OCI-LY7 (cell line): ENCODE results near the gene GCSAM. TPM values are rescaled to one million over a fixed set of nuclear protein-coding genes. Genes with fewer than 3 reads are reported as not detected.

Source experiments
- Bru-seq: library from RNA; stranded (reverse); fragments of 400-500 nt; gene quantifications from one replicate; lab custom pipeline; 2021; lab: Mats Ljungman, UMichigan
- BruChase-seq, 2 experiments: library from RNA; stranded (reverse); fragments of 400-500 nt; gene quantifications; one replicate each; lab custom pipeline; 2021; lab: Mats Ljungman, UMichigan
- BruUV-seq: library from RNA; stranded (reverse); fragments of 400-500 nt; replicated peaks from 2 replicates; lab custom pipeline; 2021; lab: Mats Ljungman, UMichigan
- CTCF ChIA-PET: fragments of 300-600 bp; sonication (Branson Sonifier 250); formaldehyde crosslinking; loops from one replicate; lab custom pipeline; 2022; ENCODE audit warnings: antibody characterized with exemption; ENCODE audit not compliant: unreplicated experiment; lab: Charles Lee
- POLR2A ChIA-PET: fragments of 300-600 bp; sonication (Branson Sonifier 250); formaldehyde crosslinking; loops from one replicate; lab custom pipeline; 2022; ENCODE audit warnings: antibody characterized with exemption; lab: Charles Lee
- DNase-seq: peaks from one replicate; pipeline ENCODE4 v3.0.0-alpha.2; 2015; ENCODE audit warnings: low spot score
- H2AFZ ChIP-seq: fragments of 200-600 bp; sonication (generic), shearing (Covaris generic); 2 replicates; pipeline ENCODE4 v1.6.1; 2014; ENCODE audit warnings: mild to moderate bottlenecking, antibody characterized with exemption, low read length, moderate library complexity
- H3K27ac ChIP-seq: fragments of 200-600 bp; sonication (generic); 2 replicates; pipeline ENCODE4 v1.5.1; 2014; ENCODE audit warnings: mixed run types, low read depth, mild to moderate bottlenecking, moderate library complexity, low read length, inconsistent platforms; ENCODE audit not compliant: poor library complexity, severe bottlenecking
- H3K36me3 ChIP-seq: fragments of 200-600 bp; sonication (generic); 2 replicates; pipeline ENCODE4 v1.6.1; 2014; ENCODE audit warnings: mild to moderate bottlenecking, antibody characterized with exemption, low read length, moderate library complexity, mixed read lengths; ENCODE audit not compliant: insufficient read depth
- H3K4me1 ChIP-seq: fragments of 200-600 bp; sonication (generic); 2 replicates; pipeline ENCODE4 v1.5.1; 2014; ENCODE audit warnings: mild to moderate bottlenecking, low read length; ENCODE audit not compliant: insufficient read depth, poor library complexity, severe bottlenecking
- H3K4me2 ChIP-seq: fragments of 200-600 bp; sonication (generic); 2 replicates; pipeline ENCODE4 v1.6.1; 2014; ENCODE audit warnings: mild to moderate bottlenecking, low read length
- H3K4me3 ChIP-seq: fragments of 200-600 bp; sonication (generic); 2 replicates; pipeline ENCODE4 v1.5.1; 2014; ENCODE audit warnings: mild to moderate bottlenecking, low read depth, low read length; ENCODE audit not compliant: poor library complexity, severe bottlenecking
- H3K79me2 ChIP-seq: fragments of 200-600 bp; sonication (generic); 2 replicates; pipeline ENCODE4 v1.6.1; 2016; ENCODE audit warnings: low read depth, mild to moderate bottlenecking, low read length, moderate library complexity, mixed read lengths; ENCODE audit not compliant: insufficient read depth
- H3K9me2 ChIP-seq: fragments of 200-600 bp; sonication (generic); 2 replicates; pipeline ENCODE4 v1.6.1; 2016; ENCODE audit warnings: mild to moderate bottlenecking, low read length, mixed read lengths; ENCODE audit not compliant: insufficient read depth
- H3K9me3 ChIP-seq: fragments of 200-600 bp; sonication (generic); 2 replicates; pipeline ENCODE4 v1.6.1; 2014; ENCODE audit warnings: mild to moderate bottlenecking, mixed run types, low read length, mixed read lengths
- H4K20me1 ChIP-seq: fragments of 200-600 bp; sonication (generic); 2 replicates; pipeline ENCODE4 v1.6.1; 2014; ENCODE audit warnings: mild to moderate bottlenecking, antibody characterized with exemption, low read length, moderate library complexity, mixed read lengths; ENCODE audit not compliant: insufficient read depth
- EZH2phosphoT487 ChIP-seq: fragments of 200-600 bp; sonication (generic); IDR thresholded peaks from 2 replicates; pipeline ENCODE4 v1.6.1; 2018; ENCODE audit warnings: low read depth, borderline replicate concordance, mild to moderate bottlenecking, mixed run types, antibody characterized with exemption, low read length, moderate library complexity, mixed read lengths
- intact Hi-C: fragments of 100-400 bp; cut with micrococcal nuclease; formaldehyde crosslinking; loops from one replicate; pipeline ENCODE4 v1.10.0; 2022; ENCODE audit not compliant: unreplicated experiment
- long read RNA-seq: library from polyadenylated mRNA; stranded (forward); transcript quantifications from one replicate; pipeline ENCODE4 v2.0.0, GENCODE V29; 2022
- total RNA-seq, 2 experiments: library from RNA; depleted of rRNA in 1 of 2; stranded (reverse); fragments of >200 nt in 1 of 2; shearing (Covaris generic) in 1 of 2; gene quantifications; 2 replicates each; pipeline ENCODE4 v1.2.3, GENCODE V29; 2014 to 2022
- TF ChIP-seq, protein P1 (sequence below): fragments of 200-600 bp; sonication (generic); conservative IDR thresholded peaks from 2 replicates; pipeline ENCODE4 v1.5.1; 2014; ENCODE audit warnings: mild to moderate bottlenecking, antibody characterized with exemption, low read length, moderate library complexity, mixed read lengths

The GCSAM gene, protein sequence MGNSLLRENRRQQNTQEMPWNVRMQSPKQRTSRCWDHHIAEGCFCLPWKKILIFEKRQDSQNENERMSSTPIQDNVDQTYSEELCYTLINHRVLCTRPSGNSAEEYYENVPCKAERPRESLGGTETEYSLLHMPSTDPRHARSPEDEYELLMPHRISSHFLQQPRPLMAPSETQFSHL
- total RNA-seq (2014; rRNA removed; shearing (Covaris generic)): 160 and 193 TPM in 2 replicates
- total RNA-seq (2022): 195 and 247 TPM in 2 replicates
- Bru-seq, nascent RNA: percentile 97 among the genes with signal in this experiment
- BruChase-seq, experiment 1, labeled RNA remaining after a 6-hour chase: percentile 89 among the genes with signal in this experiment
- percentile 93 among the genes with signal in this experiment for BruChase-seq, experiment 2, labeled RNA remaining after a 2-hour chase
- long read RNA-seq, transcript GCSAM-204 (6 exons, 1,036 nt): minor isoform, 17 of 215 reads
- long read RNA-seq, transcript GCSAM-205 (7 exons, 809 nt): minor isoform, 7 of 215 reads
- long read RNA-seq, transcript GCSAM-201 (6 exons, 3,336 nt): major isoform, 90 of 215 reads
- long read RNA-seq, transcript GCSAM-203 (6 exons, 1,072 nt): minor isoform, 24 of 215 reads
- long read RNA-seq, partial matches to known transcripts: 20 of 215 reads
- long read RNA-seq, other reads (novel, unspliced or antisense): 55 of 215 reads

DNA sequence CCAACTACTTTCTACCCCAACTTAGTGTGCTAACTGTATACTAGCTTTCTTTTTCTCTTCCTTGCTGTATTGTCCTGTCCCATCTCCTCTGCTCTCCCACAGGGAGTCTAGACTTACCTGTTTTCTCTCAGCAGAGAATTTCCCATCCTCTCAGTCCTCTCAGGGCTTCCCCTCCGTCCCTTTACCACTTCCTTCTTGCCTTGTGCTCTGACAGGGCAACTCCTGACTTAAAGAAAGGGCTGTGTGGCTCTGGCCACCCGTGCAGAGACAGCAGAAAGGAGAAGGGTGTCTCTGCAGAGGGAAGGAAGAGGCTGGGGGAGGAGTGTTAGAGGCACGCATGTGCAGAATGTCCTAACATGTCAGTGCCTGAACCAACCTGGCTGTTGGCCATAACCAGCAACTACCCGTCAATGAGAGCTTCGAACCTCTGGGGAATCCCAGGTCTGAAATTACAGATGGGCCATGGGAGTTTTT is at the start of gene GCSAM:
Gene GCSAM, minus strand, starts transcription at position 274 of the 474 bp plus-strand sequence. Its CDS starts 128 bp downstream, at position 146.
- BruUV-seq: no TSS peak
- DNase-seq: peak; percentile 90
- intact Hi-C loops: loop anchor here (1.0 to 2.0 kb wide), 2 partner anchors 19 to 366 kb away; partner anchors contain the start of gene BTLA
- POLR2A ChIA-PET: interaction anchor here (0.9 to 16.9 kb wide), 15 partner anchors 9 to 886 kb away, joined by 3 to 566 read pairs (median 4); partner anchors contain the start of genes ATG3, BTLA and SLC35A5
- peak within 1 kb of the TSS; percentile 99 for H3K4me2 ChIP-seq
- peaks cover 76% of the 10 kb centered on the region for H3K79me2 ChIP-seq
- H3K9me3 ChIP-seq: no peaks in the 10 kb centered on the region
- CTCF ChIA-PET: interaction anchor here (0.9 kb wide), 2 partner anchors 18 to 22 kb away, joined by 3 read pairs; no protein-coding TSS in a partner anchor
- H4K20me1 ChIP-seq: no peaks in the 10 kb centered on the region
- H2AFZ ChIP-seq: no peak within 1 kb of the TSS; the same call in 1 of the 2 replicates
- peaks cover 42% of the 10 kb centered on the region for H3K36me3 ChIP-seq
- no peak for TF ChIP-seq EZH2phosphoT487
- TF ChIP-seq, protein P1, sequence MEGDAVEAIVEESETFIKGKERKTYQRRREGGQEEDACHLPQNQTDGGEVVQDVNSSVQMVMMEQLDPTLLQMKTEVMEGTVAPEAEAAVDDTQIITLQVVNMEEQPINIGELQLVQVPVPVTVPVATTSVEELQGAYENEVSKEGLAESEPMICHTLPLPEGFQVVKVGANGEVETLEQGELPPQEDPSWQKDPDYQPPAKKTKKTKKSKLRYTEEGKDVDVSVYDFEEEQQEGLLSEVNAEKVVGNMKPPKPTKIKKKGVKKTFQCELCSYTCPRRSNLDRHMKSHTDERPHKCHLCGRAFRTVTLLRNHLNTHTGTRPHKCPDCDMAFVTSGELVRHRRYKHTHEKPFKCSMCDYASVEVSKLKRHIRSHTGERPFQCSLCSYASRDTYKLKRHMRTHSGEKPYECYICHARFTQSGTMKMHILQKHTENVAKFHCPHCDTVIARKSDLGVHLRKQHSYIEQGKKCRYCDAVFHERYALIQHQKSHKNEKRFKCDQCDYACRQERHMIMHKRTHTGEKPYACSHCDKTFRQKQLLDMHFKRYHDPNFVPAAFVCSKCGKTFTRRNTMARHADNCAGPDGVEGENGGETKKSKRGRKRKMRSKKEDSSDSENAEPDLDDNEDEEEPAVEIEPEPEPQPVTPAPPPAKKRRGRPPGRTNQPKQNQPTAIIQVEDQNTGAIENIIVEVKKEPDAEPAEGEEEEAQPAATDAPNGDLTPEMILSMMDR: no peak
- peak within 1 kb of the TSS; percentile 99 for H3K27ac ChIP-seq
- H3K9me2 ChIP-seq: no peaks in the 10 kb centered on the region
- peak within 1 kb of the TSS; percentile 86 for H3K4me3 ChIP-seq
- peaks cover 80% of the 10 kb centered on the region for H3K4me1 ChIP-seq

DNA sequence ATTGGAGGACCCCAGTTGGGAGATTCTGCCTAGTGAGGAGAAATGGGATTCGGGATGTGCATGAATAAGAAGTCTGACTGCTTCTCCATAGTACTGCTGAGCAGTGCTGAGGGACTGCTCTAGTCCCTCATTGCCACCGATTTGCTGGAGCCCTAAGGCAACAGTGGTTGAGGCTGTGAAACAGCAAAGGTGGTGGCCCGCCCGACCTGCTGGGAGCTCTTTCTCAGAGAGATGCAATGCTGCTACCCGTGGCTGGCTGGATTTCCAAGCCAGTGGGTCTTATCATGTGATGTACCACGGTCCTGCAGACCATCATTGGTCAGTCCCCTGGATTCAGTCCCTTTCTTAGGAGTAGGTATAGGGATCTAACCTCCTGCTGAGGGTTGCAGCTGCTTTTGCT is 42.6 kb upstream of the GCSAM start:
- H3K36me3 ChIP-seq: no peaks in the 10 kb centered on the region
- BruUV-seq: no TSS peak
- H3K9me2 ChIP-seq: no peaks in the 10 kb centered on the region
- intact Hi-C loops: no loop called here
- H3K4me1 ChIP-seq: no peaks in the 10 kb centered on the region
- no peaks in the 10 kb centered on the region for H3K9me3 ChIP-seq
- no peak overlapping the region for H3K27ac ChIP-seq
- H2AFZ ChIP-seq: no peak overlapping the region
- no peak for DNase-seq
- no peaks in the 10 kb centered on the region for H4K20me1 ChIP-seq
- H3K79me2 ChIP-seq: no peaks in the 10 kb centered on the region
- no peak overlapping the region for H3K4me3 ChIP-seq
- no peak overlapping the region for H3K4me2 ChIP-seq
- TF ChIP-seq, protein P1: no peak
- TF ChIP-seq EZH2phosphoT487: no peak
- ChIA-PET CTCF (interaction anchor here (0.6 kb wide), 1 partner anchor 109 kb away, joined by 3 read pairs; no protein-coding TSS in a partner anchor), POLR2A (interaction anchor here (1.0 kb wide), 1 partner anchor 23 kb away, joined by 10 read pairs; no protein-coding TSS in a partner anchor)
